Osteocyte (in vitro differentiated cells): Measurements from ENCODE around the gene IRF2BPL. TPM values are rescaled to one million over a fixed set of nuclear protein-coding genes. Genes with fewer than 3 reads are reported as not detected.

Experiments used
- DNase-seq: peaks from one replicate; pipeline ENCODE4 v3.0.0; 2021; ENCODE audit warnings: mixed read lengths; ENCODE audit not compliant: unreplicated experiment; ENCODE audit errors: extremely low spot score
- H3K27ac Mint-ChIP-seq: one replicate; pipeline ENCODE4 v1.8.0; 2021; ENCODE audit warnings: mild to moderate bottlenecking, mixed read lengths; ENCODE audit not compliant: unreplicated experiment
- H3K27me3 Mint-ChIP-seq: one replicate; pipeline ENCODE4 v1.8.0; 2021; ENCODE audit warnings: mixed read lengths; ENCODE audit not compliant: unreplicated experiment
- H3K36me3 Mint-ChIP-seq: one replicate; pipeline ENCODE4 v1.8.0; 2021; ENCODE audit warnings: mixed read lengths; ENCODE audit not compliant: unreplicated experiment
- H3K4me1 Mint-ChIP-seq: one replicate; pipeline ENCODE4 v1.8.0; 2021; ENCODE audit warnings: mixed read lengths; ENCODE audit not compliant: unreplicated experiment
- H3K4me3 Mint-ChIP-seq: one replicate; pipeline ENCODE4 v1.8.0; 2021; ENCODE audit warnings: mild to moderate bottlenecking, moderate library complexity, mixed read lengths; ENCODE audit not compliant: unreplicated experiment
- H3K9me3 Mint-ChIP-seq: one replicate; pipeline ENCODE4 v1.8.0; 2021; ENCODE audit warnings: mixed read lengths; ENCODE audit not compliant: unreplicated experiment
- CTCF ChIP-seq: fragments of 200-600 bp; sonication (generic); IDR thresholded peaks from 2 replicates; pipeline ENCODE4 v1.5.0; 2021; ENCODE audit warnings: antibody characterized with exemption, mild to moderate bottlenecking, moderate library complexity
- total RNA-seq: library from RNA; stranded (reverse); gene quantifications from 2 replicates; pipeline ENCODE4 v1.2.1, GENCODE V29; 2021

IRF2BPL gene
- total RNA-seq, 1 donor from 2014 or later = 120 TPM

- H3K4me1 Mint-ChIP-seq = peaks cover 32% of the 10 kb centered on the region
- no peak overlapping the region for H3K27ac Mint-ChIP-seq
- H3K27me3 Mint-ChIP-seq = no peaks in the 10 kb centered on the region
- TF ChIP-seq CTCF = no peak
- no peak for DNase-seq
- no peak overlapping the region for H3K4me3 Mint-ChIP-seq
- H3K9me3 Mint-ChIP-seq = no peaks in the 10 kb centered on the region
- peaks cover 3% of the 10 kb centered on the region for H3K36me3 Mint-ChIP-seq
Observed at GRCh38 chr14:77017666-77018065, 10.8 kb downstream of the IRF2BPL start.

DNA sequence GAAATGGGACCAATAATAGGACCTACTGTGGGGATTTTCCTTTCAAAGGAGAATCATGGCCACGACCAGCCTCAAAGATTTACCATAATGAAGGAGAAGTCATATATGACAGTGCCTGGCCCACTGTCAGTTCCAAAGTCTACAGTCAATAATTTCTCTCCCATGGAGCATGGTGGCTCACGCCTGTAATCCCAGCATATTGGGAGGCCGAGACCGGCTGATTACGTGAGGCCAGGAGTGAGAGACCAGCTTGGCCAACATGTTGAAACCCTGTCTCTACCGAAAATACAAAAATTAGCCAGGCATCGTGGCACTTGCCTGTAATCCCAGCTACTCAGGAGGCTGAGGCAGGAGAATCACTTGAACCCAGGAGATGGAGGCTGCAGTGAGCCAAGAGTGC is 13.8 kb downstream of the IRF2BPL start:
- H3K27ac Mint-ChIP-seq = peak overlapping the region; percentile 70
- no peak for TF ChIP-seq CTCF
- no peak for DNase-seq
- H3K27me3 Mint-ChIP-seq = no peaks in the 10 kb centered on the region
- H3K4me3 Mint-ChIP-seq = no peak overlapping the region
- no peaks in the 10 kb centered on the region for H3K9me3 Mint-ChIP-seq
- peaks cover 26% of the 10 kb centered on the region for H3K4me1 Mint-ChIP-seq
- H3K36me3 Mint-ChIP-seq = no peaks in the 10 kb centered on the region

DNA sequence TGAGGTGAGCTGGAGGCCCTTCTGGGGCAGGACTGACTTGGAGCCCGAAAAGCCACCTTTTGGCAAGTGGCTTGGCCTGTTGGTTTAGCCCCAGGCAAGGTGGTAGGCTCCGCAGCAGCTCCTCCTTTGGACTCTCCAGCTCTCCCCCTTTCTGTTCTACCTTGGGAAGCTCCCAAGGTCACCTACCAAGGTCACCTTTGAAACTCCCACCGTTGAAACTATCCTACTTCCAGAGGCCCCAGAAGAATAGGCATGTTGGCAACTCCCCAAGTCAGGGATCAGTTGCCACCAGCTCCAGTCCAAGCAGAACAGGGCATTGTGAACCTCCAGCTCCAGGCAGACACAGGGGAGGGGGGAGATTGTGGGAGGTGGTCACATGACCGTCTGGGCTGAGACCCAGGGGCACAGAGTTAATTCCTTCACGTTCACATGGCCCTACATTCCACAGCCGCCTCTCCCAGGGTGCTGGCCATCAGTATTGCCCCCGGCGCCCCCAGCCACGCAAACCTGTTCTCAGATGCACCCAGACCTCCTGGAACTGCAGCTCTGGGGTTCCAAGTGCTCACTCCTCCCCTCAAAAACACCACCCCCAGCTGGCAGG is 14.4 kb downstream of the IRF2BPL start:
- TF ChIP-seq CTCF = no peak
- no peak overlapping the region for H3K4me3 Mint-ChIP-seq
- no peaks in the 10 kb centered on the region for H3K9me3 Mint-ChIP-seq
- H3K36me3 Mint-ChIP-seq = no peaks in the 10 kb centered on the region
- H3K4me1 Mint-ChIP-seq = peaks cover 26% of the 10 kb centered on the region
- H3K27ac Mint-ChIP-seq = peak overlapping the region; percentile 78
- H3K27me3 Mint-ChIP-seq = no peaks in the 10 kb centered on the region
- no peak for DNase-seq

DNA sequence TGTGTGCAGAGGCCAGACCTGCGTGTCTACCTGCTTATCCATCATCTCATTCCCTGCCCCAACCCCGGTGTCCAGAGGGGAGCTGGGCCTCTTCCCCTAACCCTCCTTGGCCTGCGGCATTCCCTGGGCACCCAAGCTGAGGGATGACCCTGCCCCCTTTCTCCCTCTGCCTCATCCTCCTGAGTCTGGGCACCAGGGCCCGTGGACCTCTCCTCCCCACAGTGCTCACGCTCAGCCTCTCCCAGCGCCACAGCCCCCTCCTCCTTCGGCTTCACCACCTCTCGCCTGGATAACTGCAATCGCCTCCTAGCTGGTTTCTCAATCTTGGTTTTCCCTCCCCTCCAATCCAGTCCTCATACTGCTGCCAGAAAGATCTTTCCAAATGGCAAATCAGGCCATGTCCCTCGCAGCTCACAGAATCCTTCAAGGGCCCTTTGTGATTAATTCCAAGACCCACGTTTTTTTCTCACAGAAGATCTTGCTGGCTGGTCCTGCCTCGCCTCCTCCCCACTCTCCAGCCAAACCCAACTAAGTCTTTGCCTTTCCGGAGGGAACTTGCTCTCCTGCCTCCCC is 16.2 kb downstream of the IRF2BPL start:
- no peak for TF ChIP-seq CTCF
- no peak overlapping the region for H3K4me3 Mint-ChIP-seq
- no peaks in the 10 kb centered on the region for H3K36me3 Mint-ChIP-seq
- H3K27me3 Mint-ChIP-seq = no peaks in the 10 kb centered on the region
- no peak overlapping the region for H3K27ac Mint-ChIP-seq
- H3K9me3 Mint-ChIP-seq = no peaks in the 10 kb centered on the region
- no peak for DNase-seq
- H3K4me1 Mint-ChIP-seq = peaks cover 40% of the 10 kb centered on the region

DNA sequence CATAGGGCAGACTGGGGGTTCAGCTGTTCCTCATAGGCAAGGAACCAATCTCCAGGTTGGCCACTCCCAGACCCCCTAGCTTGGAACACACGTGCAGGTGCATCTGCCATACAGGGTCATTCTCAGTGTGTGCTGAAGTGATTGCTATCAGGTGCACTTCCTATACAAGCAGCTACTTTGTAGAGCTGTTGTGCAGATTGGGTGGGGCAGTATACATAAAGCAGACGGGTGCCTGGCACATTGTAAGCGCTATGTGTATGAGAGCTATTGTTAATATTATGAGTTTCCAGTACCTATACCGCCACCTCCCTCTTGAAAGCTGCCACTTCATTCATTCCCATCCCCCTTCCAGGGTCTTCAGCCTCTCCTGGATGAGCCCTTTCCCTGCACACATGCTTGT is 17.3 kb downstream of the IRF2BPL start:
- no peaks in the 10 kb centered on the region for H3K36me3 Mint-ChIP-seq
- H3K27ac Mint-ChIP-seq = no peak overlapping the region
- DNase-seq = no peak
- no peak for TF ChIP-seq CTCF
- H3K9me3 Mint-ChIP-seq = no peaks in the 10 kb centered on the region
- H3K4me3 Mint-ChIP-seq = no peak overlapping the region
- peaks cover 41% of the 10 kb centered on the region for H3K4me1 Mint-ChIP-seq
- H3K27me3 Mint-ChIP-seq = no peaks in the 10 kb centered on the region
